Anterior cingulate cortex (tissue), 58 donors: Measurements from ENCODE around the gene FAM221B.

ENCODE experiments used
- DNase-seq, 58 donors: peaks; one replicate each; lab custom pipeline; 2025; lab: John Stamatoyannopoulos, UW

Gene FAM221B

DNA sequence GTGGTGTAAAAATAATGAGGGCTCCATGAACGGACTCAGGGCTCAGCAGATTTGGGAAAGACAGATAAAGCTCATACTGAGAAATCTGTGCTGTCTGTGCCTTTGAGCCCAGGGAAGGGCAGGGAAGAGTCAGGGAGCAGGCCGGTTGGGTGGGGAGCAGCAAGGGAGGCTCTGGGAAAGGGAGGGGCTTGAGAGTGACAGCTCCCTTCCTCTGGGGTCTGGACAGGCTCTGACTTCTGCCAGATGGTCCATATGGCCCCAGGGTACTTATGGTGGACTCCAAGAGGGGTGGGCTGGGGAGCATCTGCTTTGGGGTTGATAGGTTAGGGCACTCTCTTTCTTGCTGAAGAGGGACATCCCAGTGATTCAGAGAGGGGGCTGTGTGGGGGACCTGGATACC lies 35.1 kb downstream of the FAM221B start:
- DNase-seq, result no peak

DNA sequence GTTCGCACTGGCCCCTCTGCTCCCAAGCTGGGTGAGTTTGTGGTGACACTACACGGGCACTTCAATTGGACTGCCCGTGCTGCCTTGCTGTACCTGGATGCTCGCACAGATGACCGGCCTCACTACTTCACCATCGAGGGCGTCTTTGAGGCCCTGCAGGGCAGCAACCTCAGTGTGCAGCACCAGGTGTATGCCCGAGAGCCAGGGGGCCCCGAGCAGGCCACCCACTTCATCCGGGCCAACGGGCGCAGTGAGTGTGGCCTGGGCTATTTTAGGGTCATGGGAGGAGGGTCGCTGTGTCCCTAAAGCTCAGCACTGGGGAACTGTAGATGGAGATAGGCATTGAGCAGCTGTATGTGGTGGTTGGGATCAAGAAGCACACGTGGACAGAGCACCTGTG lies 35.7 kb downstream of the FAM221B start:
- DNase-seq, result no peak

DNA sequence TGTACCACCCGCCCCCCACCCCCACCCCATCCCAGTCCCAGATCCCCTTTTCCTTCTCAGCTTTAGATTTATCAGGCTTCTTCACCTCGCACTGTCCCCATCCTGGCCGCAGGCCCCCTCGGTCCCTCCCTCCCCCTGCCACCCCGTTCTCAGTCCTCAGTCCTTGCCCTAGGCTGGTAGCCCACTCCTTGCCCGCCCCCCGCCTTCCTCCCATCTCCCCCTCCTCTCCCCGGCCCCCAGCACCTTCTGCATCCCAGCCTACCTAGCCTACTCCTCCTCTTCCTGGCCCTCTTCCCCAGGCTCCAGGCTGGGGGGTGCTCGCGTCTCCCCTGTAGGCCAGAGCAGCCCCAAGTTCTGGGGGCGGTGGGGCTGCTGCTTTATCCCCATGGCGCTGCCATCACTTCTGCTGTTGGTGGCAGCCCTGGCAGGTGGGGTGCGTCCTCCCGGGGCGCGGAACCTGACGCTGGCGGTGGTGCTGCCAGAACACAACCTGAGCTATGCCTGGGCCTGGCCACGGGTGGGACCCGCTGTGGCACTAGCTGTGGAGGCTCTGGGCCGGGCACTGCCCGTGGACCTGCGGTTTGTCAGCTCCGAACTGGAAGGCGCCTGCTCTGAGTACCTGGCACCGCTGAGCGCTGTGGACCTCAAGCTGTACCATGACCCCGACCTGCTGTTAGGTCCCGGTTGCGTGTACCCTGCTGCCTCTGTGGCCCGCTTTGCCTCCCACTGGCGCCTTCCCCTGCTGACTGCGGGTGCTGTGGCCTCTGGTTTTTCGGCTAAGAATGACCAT lies 36.3 kb downstream of the FAM221B start:
- no peak for DNase-seq

DNA sequence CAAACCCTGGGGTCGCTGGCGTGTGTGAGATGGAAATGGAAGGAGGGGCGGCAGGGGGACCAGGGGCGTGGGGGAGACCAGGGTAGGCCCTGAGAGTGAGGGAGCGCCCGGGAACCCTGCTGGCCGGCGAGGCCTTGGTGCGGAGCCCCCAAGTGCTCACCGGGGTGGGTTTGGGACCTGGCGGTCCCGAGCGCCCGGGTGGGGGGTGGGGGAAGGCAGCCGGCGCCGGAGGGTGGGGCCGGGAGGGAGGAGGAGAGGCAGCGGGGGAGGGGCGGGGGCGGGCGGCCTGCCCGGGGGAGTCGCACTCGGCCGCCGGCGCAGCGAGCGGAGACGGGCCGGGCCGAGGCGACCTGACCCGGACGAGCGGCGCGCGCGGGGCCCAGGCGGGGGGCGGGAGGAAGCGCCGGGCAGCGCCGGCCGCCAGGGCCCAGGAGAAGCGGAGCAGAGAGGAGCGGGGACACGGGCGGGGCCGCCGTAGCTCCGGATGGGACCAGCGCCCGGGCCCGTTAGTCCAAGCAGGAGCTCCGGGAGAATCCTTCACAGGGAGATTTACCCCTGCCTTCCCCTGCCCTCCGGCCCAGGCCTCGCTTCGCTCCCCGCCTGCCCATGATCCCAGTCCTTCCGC lies 37.1 kb downstream of the FAM221B start, which contains the start of gene NPR2:
TSS of gene NPR2 (plus strand) at position 295 of the 625 bp plus-strand sequence. CDS start 818 bp downstream, outside the sequence.
- DNase-seq, result peak in 8 of 58 donors; percentile 6 to 39 (median 22)

DNA sequence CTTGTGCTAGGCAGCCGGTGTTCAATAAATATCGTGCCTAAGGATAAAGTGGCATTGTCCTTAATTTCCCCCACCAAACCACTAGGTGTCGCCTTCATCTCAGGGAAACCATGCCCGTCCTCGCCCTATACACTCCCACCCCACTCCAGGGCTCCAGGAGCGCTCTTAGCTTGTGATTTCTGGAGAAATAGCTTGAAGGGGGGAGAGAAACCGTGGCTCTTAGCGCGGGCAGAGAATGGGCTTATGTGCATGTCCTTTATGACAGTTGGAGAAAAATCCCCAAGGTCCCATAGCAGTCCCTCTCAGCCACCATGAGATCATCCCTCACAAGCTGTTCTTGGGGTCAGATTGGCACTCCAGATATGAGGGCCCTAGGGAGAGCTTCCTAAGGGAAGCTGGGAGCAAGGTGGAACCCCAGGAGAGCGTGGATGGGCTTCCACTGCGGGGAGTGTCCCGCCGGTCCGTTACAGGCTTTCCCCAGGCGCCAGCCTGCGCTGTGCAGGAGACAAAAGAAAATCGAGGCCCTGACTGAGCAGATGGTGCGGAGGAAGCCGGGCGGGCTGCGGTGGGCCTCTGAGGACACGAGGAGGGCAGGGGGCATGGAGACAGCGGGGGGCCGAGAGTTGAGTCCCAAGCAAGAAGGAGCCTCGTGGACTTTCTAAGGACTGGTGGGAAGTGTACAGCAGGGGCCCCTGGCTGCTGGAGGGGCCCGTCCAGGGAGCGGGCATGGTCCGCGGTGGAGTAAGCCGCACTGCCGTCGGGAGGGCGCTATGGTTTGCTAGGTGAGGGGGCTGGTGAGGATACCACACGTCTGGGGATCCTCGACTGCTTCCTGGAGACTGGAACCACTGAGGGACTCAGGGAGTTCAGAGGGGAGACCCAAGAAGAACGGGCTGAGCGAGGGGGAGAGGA lies 37.9 kb downstream of the FAM221B start:
- peak in 49 of 58 donors; percentile 9 to 79 (median 47) for DNase-seq

DNA sequence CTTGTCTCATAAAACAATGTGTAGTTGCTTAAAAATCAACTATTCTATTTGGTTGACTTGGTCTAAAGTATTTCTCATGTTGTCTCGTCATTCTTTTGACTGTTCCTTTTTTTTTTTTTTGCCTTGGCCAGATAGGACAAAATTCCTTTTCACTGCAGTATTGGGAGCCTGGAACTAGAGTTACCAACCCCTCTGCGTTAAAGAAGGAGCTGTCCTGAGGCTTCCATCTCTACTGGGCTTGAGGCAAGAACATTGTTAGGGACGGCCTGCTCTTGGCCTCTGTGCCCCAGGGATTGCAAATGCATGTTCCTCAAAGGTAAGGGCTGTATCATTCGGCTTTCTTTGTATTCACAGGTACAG lies 38.5 kb downstream of the FAM221B start:
- no peak for DNase-seq

DNA sequence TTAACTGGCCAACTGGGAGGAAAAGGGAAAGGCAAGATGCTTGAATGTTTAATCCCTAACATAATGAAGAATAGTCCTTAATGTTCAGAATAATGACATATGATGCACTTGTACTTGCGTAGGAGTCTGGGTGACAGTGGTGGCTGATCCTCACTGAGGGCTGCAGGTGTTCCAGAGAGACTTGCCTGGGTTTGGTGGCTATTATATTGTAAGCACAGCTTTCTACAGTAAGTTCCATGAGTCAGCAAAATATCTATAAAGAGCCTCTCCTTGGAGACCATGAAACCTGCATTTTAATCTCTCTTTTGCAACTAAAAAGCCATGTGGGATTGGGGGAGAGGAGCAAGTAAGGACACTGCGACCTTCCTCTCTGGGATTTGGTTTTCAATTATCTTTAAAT lies 39.0 kb downstream of the FAM221B start:
- no peak for DNase-seq

DNA sequence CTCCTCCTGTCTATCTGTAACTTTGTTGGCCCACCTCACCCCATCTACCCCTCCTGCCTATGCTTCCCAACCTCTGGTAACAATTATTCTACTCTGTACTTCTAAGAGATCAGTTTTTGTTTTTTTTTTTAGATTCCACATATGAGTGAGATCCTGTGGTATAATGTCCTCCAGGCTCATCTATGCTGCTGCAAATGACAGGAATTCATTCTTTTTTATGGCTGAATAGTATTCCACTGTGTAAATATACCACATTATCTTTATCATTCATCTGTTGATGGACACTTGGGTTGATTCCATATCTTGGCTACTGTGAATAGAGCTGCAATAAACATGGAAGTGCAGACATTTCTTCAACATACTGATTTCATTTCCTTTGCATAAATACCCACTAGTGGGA lies 45.1 kb downstream of the FAM221B start:
- no peak for DNase-seq

DNA sequence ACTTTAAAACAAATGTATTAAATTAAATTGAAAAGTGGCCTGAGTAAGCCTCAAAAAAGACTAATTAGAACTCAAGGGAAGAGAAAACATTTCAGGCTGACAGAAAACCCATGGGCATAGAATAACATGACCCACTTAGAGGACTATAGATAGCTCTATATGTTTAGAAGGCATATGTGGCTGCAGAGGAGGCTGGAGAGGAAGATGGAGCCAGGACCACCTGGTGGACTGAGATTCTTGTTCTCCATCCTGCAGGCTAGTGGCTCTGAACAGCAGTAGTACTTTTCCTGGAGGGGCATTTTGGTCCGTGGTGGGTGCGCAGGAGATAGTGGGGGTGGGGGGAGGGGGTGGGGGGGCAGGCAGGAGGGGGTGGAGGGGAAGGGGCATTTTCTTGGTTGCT lies 47.5 kb downstream of the FAM221B start:
- no peak for DNase-seq

DNA sequence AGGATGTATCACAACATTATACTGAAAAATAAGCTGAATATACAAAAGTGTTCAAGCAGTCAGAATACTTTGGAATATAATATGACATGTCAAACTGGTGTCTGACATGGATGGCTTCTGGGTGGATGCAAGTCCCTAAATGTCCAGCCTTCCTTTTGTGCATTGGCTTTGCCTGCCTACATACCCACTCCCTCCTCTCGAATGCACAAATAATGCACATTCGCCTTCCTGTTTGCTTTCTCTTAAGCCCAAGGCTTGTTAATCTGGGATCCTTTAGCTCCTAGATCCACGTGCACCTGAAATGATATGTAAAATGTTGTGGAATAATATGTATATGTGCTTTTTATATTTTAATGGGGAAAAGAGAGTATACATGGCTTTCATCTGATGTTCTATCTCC lies 50.0 kb downstream of the FAM221B start:
- no peak for DNase-seq

DNA sequence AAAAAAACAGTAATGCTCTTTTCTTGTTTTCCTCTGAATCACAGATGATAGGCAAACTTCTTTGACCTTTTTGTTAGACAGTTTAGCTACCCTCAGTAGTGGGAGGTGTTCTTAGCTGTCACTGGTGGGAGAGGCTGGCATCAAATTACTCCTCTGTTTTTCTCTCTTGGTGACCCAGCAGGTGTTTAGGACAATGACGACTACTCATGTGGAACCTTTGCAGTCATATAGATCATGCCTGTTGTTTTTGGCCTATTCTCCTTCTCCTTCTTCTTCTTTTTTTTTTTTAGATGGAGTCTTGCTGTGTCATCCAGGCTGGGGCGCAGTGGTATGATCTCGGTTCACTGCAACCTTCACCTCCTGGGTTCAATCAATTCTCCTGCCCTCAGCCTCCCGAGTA lies 52.5 kb downstream of the FAM221B start:
- no peak for DNase-seq

DNA sequence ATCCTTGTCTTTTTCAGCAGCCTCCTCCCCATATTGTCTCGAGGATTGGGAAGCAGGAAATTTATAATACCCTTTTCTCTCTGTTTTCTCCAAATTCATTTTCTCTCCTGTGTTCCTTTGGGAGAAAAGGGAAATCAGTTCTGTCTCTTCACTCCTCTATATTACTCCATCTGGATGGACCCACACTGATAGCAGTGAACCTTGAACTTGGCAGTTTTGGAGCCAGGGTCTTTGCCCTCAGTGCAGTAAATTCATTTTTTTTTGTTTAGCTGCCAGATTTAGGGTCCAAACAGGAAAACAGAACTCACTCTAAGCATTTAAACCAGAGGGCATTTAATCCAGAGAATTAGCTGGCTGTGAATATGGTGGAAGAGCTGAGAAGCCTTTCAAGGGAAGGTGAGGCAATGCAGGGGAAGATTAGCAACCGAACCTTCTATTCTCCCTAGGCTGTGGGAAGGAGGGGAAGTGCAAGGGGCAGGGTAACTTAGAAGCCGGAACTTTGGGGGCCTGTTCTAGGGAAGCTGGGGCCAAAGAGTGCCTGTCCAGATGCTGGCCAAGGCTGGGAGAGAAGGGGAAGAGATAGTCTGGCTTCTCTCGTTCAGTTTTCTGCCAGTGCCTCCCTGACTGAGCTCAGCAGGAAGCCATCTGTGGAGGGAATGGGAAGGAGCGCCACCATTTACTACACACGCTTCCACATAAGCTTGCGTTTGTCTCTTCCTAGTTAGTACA lies 53.5 kb downstream of the FAM221B start:
- peak in 4 of 58 donors; percentile 3 to 19 (median 14) for DNase-seq

DNA sequence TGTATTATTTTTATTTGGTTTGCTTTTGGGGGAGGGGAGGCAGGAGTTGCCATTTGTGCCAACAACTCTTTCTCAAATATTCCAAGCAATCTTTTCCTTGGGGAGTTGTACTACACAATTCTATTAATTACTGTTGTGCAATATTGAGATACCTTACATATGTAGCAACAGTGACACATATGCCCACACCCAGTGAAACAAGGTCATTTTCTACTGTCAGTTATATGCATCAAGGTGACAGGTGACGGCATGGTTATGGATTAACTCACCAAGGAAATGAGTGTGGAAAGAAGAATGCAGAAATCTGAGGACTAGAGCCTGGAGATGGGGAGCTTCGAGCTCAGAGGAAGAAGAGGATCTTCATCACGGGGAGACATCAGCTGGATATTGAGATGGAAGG lies 56.6 kb downstream of the FAM221B start:
- DNase-seq, result no peak

DNA sequence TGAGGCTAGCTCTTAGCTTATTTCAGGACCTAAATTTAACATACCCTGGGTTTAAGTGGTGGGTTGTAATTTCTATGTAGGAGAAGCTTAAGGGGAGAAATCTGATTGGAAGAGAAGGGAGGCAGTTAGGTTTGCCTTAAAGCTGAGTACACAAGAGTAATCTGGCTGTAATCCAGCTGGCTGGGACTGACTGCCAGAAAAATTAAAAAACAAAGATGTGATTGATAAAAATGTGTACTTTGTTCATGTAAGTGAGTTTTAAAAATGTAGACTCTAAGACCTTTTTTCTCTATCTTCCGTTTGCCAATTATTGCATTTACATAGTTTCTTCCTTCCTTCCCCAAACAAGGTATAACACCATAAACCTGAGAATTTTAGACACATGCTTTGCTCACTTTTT lies 57.0 kb downstream of the FAM221B start:
- DNase-seq, result peak in 1 of 58 donors; percentile 7

DNA sequence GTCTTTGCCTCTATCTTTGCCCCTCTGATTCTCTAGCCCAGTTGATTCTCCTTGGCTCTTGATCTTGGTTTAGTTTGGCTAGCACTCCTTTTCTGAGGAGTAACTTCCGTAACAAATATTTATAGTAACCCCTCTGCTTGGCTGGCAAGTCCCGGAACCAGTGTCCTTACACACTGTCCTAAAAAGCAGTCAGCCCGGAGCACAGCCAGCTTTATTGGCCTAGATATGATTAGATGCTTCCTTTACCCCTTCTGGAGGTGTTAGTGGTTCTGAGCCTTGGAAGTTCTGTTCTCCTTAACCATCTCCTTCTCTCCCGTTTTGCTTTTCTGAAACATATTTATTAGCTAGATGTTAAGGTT lies 57.5 kb downstream of the FAM221B start:
- DNase-seq, result no peak

DNA sequence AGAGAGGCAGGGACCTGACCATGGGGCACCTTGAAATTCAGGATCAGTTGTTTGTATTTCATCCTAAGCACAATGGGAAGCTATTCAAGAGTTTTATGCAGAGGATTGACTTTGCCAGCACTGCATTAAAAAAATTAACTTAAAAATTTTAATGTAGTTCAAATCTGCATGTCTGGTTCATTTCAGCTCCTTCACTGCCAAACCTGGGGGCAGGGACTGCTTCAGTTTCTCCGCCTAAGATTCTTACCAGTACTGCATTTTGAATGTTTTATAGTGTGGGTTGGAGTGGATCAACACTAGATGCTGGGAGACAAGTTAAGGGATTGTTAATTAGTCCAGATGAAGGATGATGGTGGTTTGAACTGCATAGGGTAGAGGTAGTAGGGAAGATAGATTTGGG lies 58.8 kb downstream of the FAM221B start:
- no peak for DNase-seq

DNA sequence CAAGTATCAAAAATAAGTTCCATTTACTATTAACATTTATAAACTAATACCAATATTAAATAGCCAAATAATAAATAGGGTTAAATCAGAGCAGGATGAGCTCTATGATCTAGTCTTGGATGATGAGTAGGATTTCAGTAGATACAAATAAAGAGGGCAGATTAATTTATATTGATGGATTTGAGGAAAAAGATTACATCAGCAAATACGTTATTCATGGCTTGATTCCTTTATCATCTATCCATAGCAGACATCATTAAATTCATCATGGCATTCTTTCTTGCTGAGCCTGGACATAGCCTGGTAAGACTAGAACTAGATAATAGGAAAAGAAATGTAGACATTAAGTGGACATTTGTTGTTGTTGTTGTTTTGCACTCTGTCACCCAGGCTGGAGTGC lies 61.1 kb downstream of the FAM221B start:
- DNase-seq, result no peak

DNA sequence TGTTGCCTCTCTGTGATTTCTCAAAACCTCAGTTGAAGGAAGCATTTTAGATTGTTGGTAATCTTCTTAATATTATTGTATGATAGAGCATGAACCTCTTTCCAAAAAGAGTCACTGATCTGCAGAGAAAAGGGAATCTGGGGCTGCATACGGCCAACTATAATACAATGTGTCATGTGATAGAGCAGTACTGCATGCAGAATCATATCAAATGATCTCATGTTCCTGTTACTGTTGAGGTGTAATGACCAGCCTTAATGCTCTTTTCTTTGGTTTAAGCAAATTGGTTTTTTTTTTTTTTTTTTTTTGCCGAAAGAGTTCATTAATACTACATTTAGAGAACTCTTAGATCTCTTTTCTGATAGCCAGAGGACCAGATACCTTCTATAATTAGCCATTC lies 61.5 kb downstream of the FAM221B start:
- no peak for DNase-seq
